Omental fat pad (tissue), 4 donors: ENCODE results near the gene FAM20C. TPM values are rescaled to one million over a fixed set of nuclear protein-coding genes. Genes with fewer than 3 reads are reported as not detected.
A peak's percentile ranks its signal among the peaks of the same experiment; 100 is the strongest.
"Not testable (repeated sequence)": the region's sequence is repeated elsewhere in the genome, so short reads cannot be mapped to it uniquely, and the experiment has no call there.

ENCODE experiments used
- ATAC-seq: fragments of 150-250 bp; one replicate; pipeline ENCODE4 v1.9.1; 2016; ENCODE audit warnings: mild to moderate bottlenecking, moderate library complexity; ENCODE audit not compliant: low FRiP score
- DNase-seq: peaks from one replicate; pipeline ENCODE4 v3.0.0-alpha.2; 2019; ENCODE audit warnings: low spot score
- total RNA-seq, 4 donors: library from RNA; depleted of rRNA; stranded (reverse); fragments of >200 nt; gene quantifications; one replicate each; pipeline ENCODE4 v1.1.0, GENCODE V29; 2016
- TF ChIP-seq, protein P1 (sequence below), 3 donors: fragments of 450-650 bp; IDR thresholded peaks; one replicate each; pipeline ENCODE4 v1.5.1; 2016 to 2017; ENCODE audit warnings: antibody characterized with exemption in 3 of 3, mild to moderate bottlenecking in 3 of 3, moderate library complexity in 2 of 3

The FAM20C gene
- total RNA-seq, 4 donors from 2014 or later = 25.5 to 119 (median 35.8) TPM

GRCh38 chr7:235576-236395, 43.4 kb downstream of the FAM20C start:
- DNase-seq (no peak), ATAC-seq (peak; percentile 14)
- TF ChIP-seq, protein P1, sequence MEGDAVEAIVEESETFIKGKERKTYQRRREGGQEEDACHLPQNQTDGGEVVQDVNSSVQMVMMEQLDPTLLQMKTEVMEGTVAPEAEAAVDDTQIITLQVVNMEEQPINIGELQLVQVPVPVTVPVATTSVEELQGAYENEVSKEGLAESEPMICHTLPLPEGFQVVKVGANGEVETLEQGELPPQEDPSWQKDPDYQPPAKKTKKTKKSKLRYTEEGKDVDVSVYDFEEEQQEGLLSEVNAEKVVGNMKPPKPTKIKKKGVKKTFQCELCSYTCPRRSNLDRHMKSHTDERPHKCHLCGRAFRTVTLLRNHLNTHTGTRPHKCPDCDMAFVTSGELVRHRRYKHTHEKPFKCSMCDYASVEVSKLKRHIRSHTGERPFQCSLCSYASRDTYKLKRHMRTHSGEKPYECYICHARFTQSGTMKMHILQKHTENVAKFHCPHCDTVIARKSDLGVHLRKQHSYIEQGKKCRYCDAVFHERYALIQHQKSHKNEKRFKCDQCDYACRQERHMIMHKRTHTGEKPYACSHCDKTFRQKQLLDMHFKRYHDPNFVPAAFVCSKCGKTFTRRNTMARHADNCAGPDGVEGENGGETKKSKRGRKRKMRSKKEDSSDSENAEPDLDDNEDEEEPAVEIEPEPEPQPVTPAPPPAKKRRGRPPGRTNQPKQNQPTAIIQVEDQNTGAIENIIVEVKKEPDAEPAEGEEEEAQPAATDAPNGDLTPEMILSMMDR (IDR thresholded peaks at IDR 0.05) = no peak

GRCh38 chr7:236967-237366, 44.6 kb downstream of the FAM20C start:
- ATAC-seq (no peak), DNase-seq (no peak)
- TF ChIP-seq, protein P1 (IDR thresholded peaks at IDR 0.05) = no peak

- DNase-seq = no peak
- TF ChIP-seq, protein P1 (IDR thresholded peaks at IDR 0.05) = no peak
- ATAC-seq = no peak
These were observed 45.0 kb downstream of the FAM20C start for GRCh38 chr7:237385-237784.

DNA sequence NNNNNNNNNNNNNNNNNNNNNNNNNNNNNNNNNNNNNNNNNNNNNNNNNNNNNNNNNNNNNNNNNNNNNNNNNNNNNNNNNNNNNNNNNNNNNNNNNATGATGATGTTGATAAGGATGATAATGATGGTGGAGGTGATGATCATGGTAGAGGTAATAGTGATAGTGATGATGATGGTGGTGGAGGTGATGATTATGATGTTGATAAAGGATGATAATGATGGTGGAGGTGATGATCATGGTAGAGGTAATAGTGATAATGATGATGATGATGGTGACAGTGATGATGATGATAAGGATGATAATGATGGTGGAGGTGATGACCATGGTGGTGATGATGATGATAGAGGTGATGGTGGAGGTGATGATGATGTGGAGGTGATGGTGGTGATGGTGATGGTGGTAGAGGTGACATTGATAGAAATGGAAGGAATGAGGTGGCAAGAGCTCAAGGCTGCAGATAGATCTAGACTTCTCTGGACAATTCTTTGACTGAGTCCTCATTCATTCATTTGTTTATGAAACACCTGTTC, 47.8 kb downstream of the FAM20C start:
- ATAC-seq (peak; percentile 68), DNase-seq (no peak)
- TF ChIP-seq, protein P1 (IDR thresholded peaks at IDR 0.05) = no peak

GRCh38 chr7:240887-241421, 48.6 kb downstream of the FAM20C start:
- ATAC-seq = no peak

DNA sequence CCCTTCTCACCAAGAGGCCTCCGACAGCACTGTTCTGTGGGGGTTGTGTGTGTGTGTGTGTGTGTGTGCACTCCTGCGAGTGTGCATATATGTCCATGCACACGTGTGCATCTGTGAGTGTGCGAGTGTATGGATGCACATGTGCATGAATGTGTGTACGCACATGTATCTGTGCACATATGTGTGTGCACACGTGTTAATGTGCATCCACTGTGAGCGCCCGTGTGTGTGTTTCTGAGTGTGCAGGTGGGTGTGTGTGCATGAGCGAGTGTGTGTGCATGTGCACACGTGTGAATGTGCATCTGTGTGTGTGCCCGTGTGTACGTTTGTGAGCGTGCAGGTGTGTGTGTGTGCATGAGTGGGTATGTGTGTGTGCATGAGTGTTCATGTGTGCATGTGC, 49.1 kb downstream of the FAM20C start:
- ATAC-seq = no peak
- no peak for DNase-seq
- TF ChIP-seq, protein P1 (IDR thresholded peaks at IDR 0.05) = no peak

More at GRCh38 chr7:240887-241421, 48.6 kb downstream of the FAM20C start:
- no peak for DNase-seq
- TF ChIP-seq, protein P1 (IDR thresholded peaks at IDR 0.05) = no peak

DNA sequence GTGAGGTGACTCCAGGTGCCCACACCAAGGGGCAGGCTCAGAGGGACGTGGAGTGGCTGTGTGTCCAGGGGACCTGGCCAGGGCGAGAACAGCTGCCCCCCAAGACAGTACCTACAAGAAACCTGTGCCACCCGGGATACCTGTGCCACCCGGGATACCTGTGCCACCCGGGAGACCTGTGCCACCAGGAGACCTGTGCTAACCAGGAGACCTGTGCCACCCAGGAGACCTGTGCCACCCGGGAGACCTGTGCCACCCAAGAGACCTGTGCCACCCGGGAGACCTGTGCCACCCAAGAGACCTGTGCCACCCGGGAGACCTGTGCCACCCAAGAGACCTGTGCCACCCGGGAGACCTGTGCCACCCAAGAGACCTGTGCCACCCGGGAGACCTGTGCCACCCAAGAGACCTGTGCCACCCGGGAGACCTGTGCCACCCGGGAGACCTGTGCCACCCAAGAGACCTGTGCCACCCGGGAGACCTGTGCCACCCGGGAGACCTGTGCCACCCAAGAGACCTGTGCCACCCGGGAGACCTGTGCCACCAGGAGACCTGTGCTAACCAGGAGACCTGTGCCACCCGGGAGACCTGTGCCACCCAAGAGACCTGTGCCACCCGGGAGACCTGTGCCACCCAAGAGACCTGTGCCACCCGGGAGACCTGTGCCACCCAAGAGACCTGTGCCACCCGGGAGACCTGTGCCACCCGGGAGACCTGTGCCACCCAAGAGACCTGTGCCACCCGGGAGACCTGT, 50.6 kb downstream of the FAM20C start:
- ATAC-seq, DNase-seq: not testable (repeated sequence)

- ATAC-seq, DNase-seq: not testable (repeated sequence)
These were observed 51.2 kb downstream of the FAM20C start for GRCh38 chr7:243580-243978.
